OCI-LY7 (cell line): ENCODE measurements around the gene COL23A1. TPM values are rescaled to one million over a fixed set of nuclear protein-coding genes. Genes with fewer than 3 reads are reported as not detected.

Experiments
- BruUV-seq: library from RNA; stranded (reverse); fragments of 400-500 nt; replicated peaks from 2 replicates; lab custom pipeline; 2021; lab: Mats Ljungman, UMichigan
- CTCF ChIA-PET: fragments of 300-600 bp; sonication (Branson Sonifier 250); formaldehyde crosslinking; loops from one replicate; lab custom pipeline; 2022; ENCODE audit warnings: antibody characterized with exemption; ENCODE audit not compliant: unreplicated experiment; lab: Charles Lee
- POLR2A ChIA-PET: fragments of 300-600 bp; sonication (Branson Sonifier 250); formaldehyde crosslinking; loops from one replicate; lab custom pipeline; 2022; ENCODE audit warnings: antibody characterized with exemption; lab: Charles Lee
- DNase-seq: peaks from one replicate; pipeline ENCODE4 v3.0.0-alpha.2; 2015; ENCODE audit warnings: low spot score
- H2AFZ ChIP-seq: fragments of 200-600 bp; sonication (generic), shearing (Covaris generic); 2 replicates; pipeline ENCODE4 v1.6.1; 2014; ENCODE audit warnings: mild to moderate bottlenecking, antibody characterized with exemption, low read length, moderate library complexity
- H3K27ac ChIP-seq: fragments of 200-600 bp; sonication (generic); 2 replicates; pipeline ENCODE4 v1.5.1; 2014; ENCODE audit warnings: mixed run types, low read depth, mild to moderate bottlenecking, moderate library complexity, low read length, inconsistent platforms; ENCODE audit not compliant: poor library complexity, severe bottlenecking
- H3K36me3 ChIP-seq: fragments of 200-600 bp; sonication (generic); 2 replicates; pipeline ENCODE4 v1.6.1; 2014; ENCODE audit warnings: mild to moderate bottlenecking, antibody characterized with exemption, low read length, moderate library complexity, mixed read lengths; ENCODE audit not compliant: insufficient read depth
- H3K4me1 ChIP-seq: fragments of 200-600 bp; sonication (generic); 2 replicates; pipeline ENCODE4 v1.5.1; 2014; ENCODE audit warnings: mild to moderate bottlenecking, low read length; ENCODE audit not compliant: insufficient read depth, poor library complexity, severe bottlenecking
- H3K4me2 ChIP-seq: fragments of 200-600 bp; sonication (generic); 2 replicates; pipeline ENCODE4 v1.6.1; 2014; ENCODE audit warnings: mild to moderate bottlenecking, low read length
- H3K4me3 ChIP-seq: fragments of 200-600 bp; sonication (generic); 2 replicates; pipeline ENCODE4 v1.5.1; 2014; ENCODE audit warnings: mild to moderate bottlenecking, low read depth, low read length; ENCODE audit not compliant: poor library complexity, severe bottlenecking
- H3K79me2 ChIP-seq: fragments of 200-600 bp; sonication (generic); 2 replicates; pipeline ENCODE4 v1.6.1; 2016; ENCODE audit warnings: low read depth, mild to moderate bottlenecking, low read length, moderate library complexity, mixed read lengths; ENCODE audit not compliant: insufficient read depth
- H3K9me2 ChIP-seq: fragments of 200-600 bp; sonication (generic); 2 replicates; pipeline ENCODE4 v1.6.1; 2016; ENCODE audit warnings: mild to moderate bottlenecking, low read length, mixed read lengths; ENCODE audit not compliant: insufficient read depth
- H3K9me3 ChIP-seq: fragments of 200-600 bp; sonication (generic); 2 replicates; pipeline ENCODE4 v1.6.1; 2014; ENCODE audit warnings: mild to moderate bottlenecking, mixed run types, low read length, mixed read lengths
- H4K20me1 ChIP-seq: fragments of 200-600 bp; sonication (generic); 2 replicates; pipeline ENCODE4 v1.6.1; 2014; ENCODE audit warnings: mild to moderate bottlenecking, antibody characterized with exemption, low read length, moderate library complexity, mixed read lengths; ENCODE audit not compliant: insufficient read depth
- EZH2phosphoT487 ChIP-seq: fragments of 200-600 bp; sonication (generic); IDR thresholded peaks from 2 replicates; pipeline ENCODE4 v1.6.1; 2018; ENCODE audit warnings: low read depth, borderline replicate concordance, mild to moderate bottlenecking, mixed run types, antibody characterized with exemption, low read length, moderate library complexity, mixed read lengths
- intact Hi-C: fragments of 100-400 bp; cut with micrococcal nuclease; formaldehyde crosslinking; loops from one replicate; pipeline ENCODE4 v1.10.0; 2022; ENCODE audit not compliant: unreplicated experiment
- total RNA-seq, 2 experiments: library from RNA; depleted of rRNA in 1 of 2; stranded (reverse); fragments of >200 nt in 1 of 2; shearing (Covaris generic) in 1 of 2; gene quantifications; 2 replicates each; pipeline ENCODE4 v1.2.3, GENCODE V29; 2014 to 2022
- TF ChIP-seq, protein P1 (sequence below): fragments of 200-600 bp; sonication (generic); conservative IDR thresholded peaks from 2 replicates; pipeline ENCODE4 v1.5.1; 2014; ENCODE audit warnings: mild to moderate bottlenecking, antibody characterized with exemption, low read length, moderate library complexity, mixed read lengths

The COL23A1 gene
- total RNA-seq, 2 experiments from 2014 or later = 0.53 TPM; not detected in 1

DNA sequence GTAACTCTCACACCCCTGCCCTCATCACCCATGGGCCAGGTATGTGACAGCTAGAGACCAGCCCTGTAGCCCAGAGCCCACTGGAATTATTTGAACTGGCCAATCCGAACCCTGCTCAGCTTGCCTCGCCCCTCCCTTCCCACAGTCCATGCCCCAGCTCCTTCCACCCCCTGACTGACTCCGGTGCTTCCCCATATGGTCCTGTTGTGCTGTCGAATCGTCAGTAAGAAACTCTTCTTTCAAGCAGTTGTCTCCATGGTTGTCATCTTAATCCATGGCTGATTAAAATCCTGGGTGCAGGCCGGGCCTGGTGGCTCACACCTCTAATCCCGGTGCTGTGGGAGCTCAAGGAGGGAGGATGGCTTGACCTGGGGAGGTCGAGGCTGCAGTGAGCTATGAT, 118.5 kb downstream of the COL23A1 start:
- POLR2A ChIA-PET = interaction anchor here (1.3 kb wide), 1 partner anchor 10 kb away, joined by 3 read pairs; no protein-coding TSS in a partner anchor

DNA sequence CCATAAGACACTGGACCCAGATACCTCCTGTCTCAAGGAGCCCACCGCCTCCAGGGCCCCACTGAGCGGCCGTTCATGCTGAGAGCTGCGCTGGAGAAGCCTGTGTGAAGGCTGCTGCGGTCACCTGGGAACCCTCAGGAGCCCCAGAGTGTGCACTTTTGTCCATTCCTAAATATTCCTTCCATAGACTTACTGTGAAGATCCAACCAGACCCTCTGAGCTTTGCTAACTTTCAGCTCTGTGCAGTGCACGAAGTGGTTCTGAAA, 119.5 kb downstream of the COL23A1 start:
- H3K9me3 ChIP-seq = no peaks in the 10 kb centered on the region
- H2AFZ ChIP-seq = no peak overlapping the region
- no peak overlapping the region for H3K4me3 ChIP-seq
- TF ChIP-seq EZH2phosphoT487 = no peak
- TF ChIP-seq, protein P1, sequence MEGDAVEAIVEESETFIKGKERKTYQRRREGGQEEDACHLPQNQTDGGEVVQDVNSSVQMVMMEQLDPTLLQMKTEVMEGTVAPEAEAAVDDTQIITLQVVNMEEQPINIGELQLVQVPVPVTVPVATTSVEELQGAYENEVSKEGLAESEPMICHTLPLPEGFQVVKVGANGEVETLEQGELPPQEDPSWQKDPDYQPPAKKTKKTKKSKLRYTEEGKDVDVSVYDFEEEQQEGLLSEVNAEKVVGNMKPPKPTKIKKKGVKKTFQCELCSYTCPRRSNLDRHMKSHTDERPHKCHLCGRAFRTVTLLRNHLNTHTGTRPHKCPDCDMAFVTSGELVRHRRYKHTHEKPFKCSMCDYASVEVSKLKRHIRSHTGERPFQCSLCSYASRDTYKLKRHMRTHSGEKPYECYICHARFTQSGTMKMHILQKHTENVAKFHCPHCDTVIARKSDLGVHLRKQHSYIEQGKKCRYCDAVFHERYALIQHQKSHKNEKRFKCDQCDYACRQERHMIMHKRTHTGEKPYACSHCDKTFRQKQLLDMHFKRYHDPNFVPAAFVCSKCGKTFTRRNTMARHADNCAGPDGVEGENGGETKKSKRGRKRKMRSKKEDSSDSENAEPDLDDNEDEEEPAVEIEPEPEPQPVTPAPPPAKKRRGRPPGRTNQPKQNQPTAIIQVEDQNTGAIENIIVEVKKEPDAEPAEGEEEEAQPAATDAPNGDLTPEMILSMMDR = no peak
- no peaks in the 10 kb centered on the region for H3K9me2 ChIP-seq
- no peak overlapping the region for H3K27ac ChIP-seq
- no peaks in the 10 kb centered on the region for H3K79me2 ChIP-seq
- ChIA-PET CTCF (no interaction called here), POLR2A (no interaction called here)
- intact Hi-C loops = no loop called here
- no peaks in the 10 kb centered on the region for H3K36me3 ChIP-seq
- DNase-seq = no peak
- H3K4me2 ChIP-seq = no peak overlapping the region
- BruUV-seq = no TSS peak
- H4K20me1 ChIP-seq = no peaks in the 10 kb centered on the region
- no peaks in the 10 kb centered on the region for H3K4me1 ChIP-seq

More for the DNA sequence above, 118.5 kb downstream of the COL23A1 start:
- Histone ChIP-seq H3K27ac (no peak overlapping the region), H3K4me2 (no peak overlapping the region), H3K4me1 (no peaks in the 10 kb centered on the region), H4K20me1 (no peaks in the 10 kb centered on the region), H3K79me2 (no peaks in the 10 kb centered on the region), H3K4me3 (no peak overlapping the region), H3K36me3 (no peaks in the 10 kb centered on the region), H3K9me3 (no peaks in the 10 kb centered on the region), H3K9me2 (no peaks in the 10 kb centered on the region), H2AFZ (no peak overlapping the region)
- DNase-seq = no peak
- CTCF ChIA-PET = no interaction called here
- intact Hi-C loops = no loop called here
- TF ChIP-seq, protein P1 = no peak
- no peak for TF ChIP-seq EZH2phosphoT487
- no TSS peak for BruUV-seq

DNA sequence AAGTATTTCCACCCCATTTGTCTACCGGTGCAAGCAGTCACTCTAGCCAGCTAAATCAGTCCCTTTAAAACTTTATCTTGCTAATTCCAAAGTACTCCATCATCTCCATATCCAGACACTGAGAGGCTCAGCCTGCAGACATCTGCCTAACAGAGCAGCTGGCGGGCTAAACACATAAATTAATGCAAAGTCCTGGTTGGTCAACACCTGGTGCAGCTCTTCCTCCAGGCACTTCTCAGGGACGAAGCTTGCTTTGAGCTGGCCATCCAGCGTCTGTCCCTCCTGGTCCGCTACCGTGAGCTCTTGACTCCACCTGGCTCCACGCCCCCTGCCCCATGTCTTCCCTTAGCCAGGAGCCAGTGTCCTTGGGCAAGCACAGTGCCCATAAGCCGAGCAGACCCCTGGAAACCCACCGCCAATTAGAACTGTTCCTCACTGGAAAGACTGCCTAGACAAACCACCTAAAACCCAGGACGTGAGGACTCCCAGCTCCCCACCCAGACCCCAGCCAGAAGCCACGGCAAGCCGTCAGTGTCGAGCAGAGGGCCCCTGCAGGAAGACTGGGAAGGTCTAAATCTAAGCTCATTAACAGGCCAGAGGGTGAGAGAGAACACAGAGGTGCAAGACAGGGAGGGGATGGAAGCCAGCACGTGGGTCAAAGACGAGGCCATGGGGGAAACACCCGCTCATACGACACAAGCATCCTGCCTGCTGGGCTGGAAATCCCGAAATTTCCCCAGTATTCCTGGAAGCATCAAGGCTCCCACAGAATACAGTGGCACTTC, 120.0 kb downstream of the COL23A1 start:
- Histone ChIP-seq H4K20me1 (no peaks in the 10 kb centered on the region), H3K79me2 (no peaks in the 10 kb centered on the region), H3K36me3 (no peaks in the 10 kb centered on the region), H2AFZ (no peak overlapping the region), H3K4me1 (no peaks in the 10 kb centered on the region), H3K9me3 (no peaks in the 10 kb centered on the region), H3K4me2 (no peak overlapping the region), H3K9me2 (no peaks in the 10 kb centered on the region), H3K4me3 (no peak overlapping the region), H3K27ac (no peak overlapping the region)
- intact Hi-C loops = no loop called here
- TF ChIP-seq, protein P1 = no peak
- TF ChIP-seq EZH2phosphoT487 = no peak
- ChIA-PET POLR2A (no interaction called here), CTCF (interaction anchor here (0.7 kb wide), 1 partner anchor 9 kb away, joined by 3 read pairs; no protein-coding TSS in a partner anchor)
- DNase-seq = no peak
- BruUV-seq = no TSS peak
